GM19395 (cell line): ENCODE data around the gene SEC62.
A peak's percentile ranks its signal among the peaks of the same experiment; 100 is the strongest.

Source experiments
- ATAC-seq: cut with Tn5 transposase; IDR thresholded peaks from one replicate; pipeline ENCODE4 v1.9.1; 2021; ENCODE audit warnings: mild to moderate bottlenecking, moderate library complexity; ENCODE audit not compliant: unreplicated experiment

SEC62 gene, protein sequence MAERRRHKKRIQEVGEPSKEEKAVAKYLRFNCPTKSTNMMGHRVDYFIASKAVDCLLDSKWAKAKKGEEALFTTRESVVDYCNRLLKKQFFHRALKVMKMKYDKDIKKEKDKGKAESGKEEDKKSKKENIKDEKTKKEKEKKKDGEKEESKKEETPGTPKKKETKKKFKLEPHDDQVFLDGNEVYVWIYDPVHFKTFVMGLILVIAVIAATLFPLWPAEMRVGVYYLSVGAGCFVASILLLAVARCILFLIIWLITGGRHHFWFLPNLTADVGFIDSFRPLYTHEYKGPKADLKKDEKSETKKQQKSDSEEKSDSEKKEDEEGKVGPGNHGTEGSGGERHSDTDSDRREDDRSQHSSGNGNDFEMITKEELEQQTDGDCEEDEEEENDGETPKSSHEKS

DNA sequence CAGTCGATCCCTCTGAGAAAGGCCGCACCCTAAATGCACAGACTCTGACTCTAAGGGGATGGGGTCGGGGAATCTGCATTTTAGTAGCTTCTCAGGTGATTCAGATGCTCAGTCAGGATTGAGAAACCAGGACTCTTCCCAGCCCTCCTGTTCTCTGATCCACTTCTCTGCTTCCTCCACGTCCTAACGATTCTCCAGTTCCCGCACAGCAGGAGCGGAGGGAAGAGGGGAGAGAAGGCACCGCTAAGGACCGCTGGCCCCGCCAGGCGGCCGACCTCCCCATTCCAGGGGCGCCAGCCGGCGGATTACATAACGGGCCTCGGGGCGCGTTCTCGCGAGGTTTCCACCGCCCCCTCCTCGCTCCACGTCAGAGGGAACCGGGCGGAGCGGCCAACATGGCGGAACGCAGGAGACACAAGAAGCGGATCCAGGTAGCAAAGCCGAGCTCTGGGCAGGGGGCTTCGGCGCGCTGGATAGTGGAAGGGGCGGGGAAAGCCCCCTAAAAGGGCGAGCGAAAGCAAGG lies at the start of gene SEC62:
Gene SEC62, plus strand, starts transcription at position 380 of the 523 bp plus-strand sequence. Its CDS starts 16 bp downstream, at position 396.
- ATAC-seq, result peak; percentile 88

DNA sequence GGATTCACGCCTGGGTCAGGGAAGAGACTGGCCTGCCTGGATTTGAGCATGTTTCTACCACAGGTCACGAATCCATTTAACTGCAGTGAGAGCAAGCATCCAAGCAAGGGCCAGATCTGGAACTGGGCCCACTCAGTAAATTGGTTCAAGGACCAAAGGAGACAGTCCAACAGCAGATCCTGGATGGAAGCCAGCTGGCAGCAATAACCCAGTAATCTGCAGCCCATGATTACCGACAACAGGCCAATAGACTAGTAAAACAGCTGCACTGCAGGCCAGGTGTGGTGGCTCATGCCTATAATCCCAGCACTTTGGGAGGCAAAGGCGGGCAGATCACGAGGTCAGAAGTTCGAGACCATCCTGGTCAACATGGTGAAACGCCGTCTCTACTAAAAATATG lies 43.4 kb upstream of the SEC62 start:
- ATAC-seq, result no peak

DNA sequence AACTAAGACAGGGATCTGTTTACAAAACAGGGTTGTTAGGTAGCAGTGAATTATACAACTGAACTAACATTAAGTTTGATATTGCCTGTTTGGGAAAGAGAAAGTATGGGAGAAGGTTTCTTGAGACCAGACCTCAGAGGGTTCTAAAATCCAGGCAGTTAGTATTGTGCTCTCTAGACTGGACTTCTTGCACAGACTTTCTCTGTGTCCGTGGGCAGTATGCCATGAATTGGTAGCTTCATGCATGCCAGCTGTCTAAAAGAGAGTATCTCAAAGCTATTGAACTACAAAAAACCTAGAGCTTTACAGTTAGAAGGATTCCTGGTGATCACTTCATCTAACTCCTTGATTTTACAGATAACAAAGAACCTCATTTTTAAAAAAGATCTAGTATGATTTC lies 42.8 kb upstream of the SEC62 start:
- ATAC-seq, result no peak

DNA sequence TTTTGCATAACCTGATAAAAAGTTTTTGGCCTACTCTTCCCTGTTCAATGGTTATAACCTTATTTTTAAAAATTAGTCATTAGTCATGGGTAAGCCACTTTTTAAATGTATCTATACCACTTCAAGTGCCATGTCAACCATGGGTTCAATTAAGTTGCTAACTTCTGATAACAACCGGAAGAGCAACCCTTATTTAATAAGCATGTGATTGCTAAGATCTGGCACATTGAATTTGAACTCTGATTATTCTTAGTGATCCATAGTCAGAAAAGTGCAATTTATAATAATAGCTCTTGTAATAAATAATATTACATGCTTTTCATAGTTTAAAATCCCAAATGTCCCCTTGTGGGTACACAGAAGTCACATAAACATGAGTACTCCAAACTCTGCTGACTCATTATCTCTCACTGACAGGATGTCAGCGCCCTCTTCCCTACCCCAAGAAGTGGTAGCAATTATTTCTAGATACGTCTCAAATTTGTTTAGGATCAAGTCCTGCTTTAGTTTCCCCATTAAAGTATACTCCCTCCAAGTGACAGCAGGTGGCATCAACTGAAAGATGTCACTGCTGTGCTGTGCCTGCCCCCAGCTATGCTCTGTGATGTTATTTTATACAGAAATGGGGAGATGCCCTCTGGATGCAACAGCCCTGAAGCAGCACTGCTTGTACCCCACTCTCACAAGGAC lies 36.6 kb upstream of the SEC62 start:
- no peak for ATAC-seq

DNA sequence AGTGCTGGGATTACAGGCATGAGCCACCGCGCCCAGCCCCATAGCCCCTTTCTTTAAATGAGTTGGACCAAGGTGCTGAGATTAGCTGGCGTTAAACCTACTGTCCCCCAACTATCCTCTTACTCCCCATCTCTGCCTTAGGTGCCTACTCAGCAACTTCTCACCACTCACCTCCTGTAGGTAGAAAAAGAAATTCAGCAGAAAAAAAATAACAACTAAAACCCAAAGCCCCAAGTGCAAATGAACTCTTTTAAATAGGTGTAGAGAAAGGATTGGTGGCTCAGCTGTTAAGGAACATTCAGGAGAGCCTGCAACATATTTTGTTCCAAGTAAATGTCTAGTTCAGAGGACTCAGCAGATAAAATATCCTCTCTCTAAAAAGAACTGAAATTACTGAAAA lies 35.8 kb upstream of the SEC62 start:
- no peak for ATAC-seq

DNA sequence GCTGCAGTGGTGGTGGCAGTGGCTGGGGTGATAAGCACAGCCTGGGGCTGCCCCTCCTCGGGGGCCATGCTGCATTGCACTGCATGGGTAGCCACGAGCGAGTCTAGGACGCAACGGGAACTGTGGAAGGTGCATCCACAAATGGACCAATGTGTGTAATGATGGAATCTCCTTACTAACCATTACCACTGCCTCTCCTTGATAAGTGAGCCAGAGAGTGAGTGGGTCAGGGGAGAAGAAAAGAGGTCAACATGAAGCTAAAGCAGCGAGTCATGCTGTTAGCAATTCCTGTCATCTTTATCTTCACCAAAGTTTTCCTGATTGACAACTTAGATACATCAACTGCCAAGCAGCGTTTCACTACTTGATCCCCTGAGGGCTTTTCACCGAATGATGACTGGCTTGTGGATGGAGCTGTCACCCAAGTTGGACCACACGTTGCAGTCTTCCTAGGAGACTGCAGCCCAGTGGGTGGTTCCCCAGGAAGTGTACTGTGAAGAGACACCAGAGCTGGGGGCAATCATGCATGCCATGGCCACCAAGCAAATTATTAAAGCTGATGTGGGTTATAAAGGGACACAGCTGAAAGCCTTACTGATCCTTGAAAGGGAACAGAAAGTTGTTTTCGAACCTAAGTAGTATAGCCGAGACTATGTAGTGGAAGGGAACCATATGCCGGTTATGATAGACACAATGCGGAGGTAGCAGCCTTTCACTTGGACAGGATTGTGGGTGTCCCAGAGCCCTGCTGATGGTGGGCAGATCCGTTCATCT lies 34.7 kb upstream of the SEC62 start:
- ATAC-seq, result peak; percentile 97

DNA sequence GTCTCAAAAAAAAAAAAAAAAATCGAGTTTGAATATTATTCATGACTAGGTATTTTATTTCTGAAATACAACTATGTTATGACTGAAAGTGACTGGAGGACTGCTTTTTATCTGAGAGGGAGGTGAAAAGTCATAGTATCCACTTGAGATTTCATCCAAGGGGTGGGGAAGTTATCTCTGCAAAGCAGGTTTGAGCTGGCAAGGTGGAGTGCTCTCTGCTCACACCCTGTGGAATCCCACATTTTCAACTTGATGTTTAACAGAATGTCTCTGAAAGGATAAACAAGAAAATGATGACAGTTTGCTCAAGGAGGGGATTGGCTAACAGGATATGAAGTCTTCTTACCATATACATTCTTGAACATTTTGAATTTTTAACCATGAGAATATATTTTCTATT lies 27.3 kb upstream of the SEC62 start:
- no peak for ATAC-seq

DNA sequence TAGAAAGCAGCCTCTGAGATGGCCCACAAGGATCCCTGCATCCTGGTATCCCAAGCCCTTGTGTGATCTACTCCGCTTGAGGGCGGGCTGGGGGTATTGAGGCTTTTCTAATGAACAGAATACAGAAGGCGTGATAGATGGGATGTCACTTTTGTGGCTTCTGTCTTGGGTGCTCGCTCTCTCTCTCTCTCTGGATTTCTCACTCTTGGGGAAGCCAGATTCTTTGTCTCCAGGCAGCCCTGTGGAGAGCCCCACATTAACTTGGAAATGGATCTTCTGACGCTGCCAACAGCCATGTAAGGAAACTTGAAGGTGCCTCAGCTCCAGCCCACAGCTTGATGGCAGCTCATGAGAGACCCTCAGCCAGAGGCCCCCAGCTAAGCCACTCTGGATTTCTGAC lies 26.9 kb upstream of the SEC62 start:
- ATAC-seq, result no peak

DNA sequence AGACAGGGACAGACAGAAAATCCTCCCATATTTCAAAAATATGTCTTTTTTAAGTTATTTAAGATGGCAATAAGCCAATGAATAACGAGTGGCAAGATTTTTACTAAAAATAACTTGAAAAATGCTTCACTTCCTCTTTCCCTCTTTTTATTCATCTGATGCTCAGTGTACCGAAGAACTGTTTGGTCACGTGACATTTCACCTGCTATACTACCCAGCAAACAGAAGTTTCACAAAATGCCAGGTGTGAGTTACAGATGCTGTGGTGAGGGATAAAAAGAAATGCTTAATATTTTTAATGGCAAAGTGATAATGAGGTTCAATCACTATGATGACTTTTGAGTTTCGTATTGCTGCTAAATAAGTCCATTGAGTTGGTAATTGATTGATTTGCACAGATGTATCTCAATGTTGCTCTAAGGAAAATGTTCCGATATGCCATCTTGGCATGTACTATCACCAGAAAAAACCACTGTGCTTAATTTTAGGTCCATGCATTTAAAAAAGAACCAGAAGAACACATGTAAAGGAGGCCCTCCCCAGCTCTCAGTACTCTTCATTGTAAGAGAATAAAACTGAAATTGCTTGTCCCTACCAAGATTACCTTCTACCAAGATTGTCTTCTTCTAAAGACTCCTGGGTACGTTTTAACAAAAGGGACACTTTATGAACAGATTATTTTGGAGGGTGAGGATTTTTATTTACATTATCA lies 26.0 kb upstream of the SEC62 start:
- peak; percentile 84 for ATAC-seq

DNA sequence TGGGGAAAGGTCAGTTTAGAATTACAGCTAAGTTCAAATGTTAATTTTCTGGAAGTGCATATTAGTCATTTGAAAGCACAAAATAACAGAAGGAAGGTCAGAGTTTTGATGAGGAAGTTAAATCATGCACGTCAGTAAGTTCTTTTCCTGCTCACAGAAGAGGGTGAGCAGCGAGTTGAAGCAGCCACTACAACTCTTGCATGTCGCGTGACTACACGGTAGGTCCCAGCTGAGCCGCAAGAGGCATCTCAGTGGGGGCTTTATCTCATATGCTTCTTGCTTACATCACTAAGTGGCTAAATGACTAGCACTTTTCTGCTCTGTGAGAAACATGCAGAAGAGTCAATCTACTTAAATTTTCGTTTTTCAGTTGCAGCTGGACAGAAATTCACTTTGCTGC lies 21.3 kb upstream of the SEC62 start:
- peak; percentile 81 for ATAC-seq

DNA sequence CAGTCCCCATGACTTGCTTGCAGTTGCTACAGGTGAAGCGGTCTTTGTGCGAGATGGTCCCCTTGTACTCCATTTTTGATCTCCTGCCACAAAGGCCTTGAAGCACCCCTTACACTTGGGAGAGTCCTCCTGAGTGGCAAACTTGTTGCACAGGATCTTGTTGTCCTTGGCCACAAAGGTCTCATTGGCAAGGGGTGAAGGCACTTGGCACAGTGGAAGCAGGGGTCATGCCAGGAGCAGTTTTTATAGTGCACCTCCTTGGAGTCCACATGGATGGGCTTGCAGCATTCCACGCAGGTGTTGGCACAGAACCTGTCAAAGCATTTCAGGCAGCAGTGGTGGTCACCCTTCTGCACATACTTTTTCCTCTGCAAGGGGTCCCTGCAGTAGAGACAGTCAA lies 20.3 kb upstream of the SEC62 start:
- no peak for ATAC-seq

DNA sequence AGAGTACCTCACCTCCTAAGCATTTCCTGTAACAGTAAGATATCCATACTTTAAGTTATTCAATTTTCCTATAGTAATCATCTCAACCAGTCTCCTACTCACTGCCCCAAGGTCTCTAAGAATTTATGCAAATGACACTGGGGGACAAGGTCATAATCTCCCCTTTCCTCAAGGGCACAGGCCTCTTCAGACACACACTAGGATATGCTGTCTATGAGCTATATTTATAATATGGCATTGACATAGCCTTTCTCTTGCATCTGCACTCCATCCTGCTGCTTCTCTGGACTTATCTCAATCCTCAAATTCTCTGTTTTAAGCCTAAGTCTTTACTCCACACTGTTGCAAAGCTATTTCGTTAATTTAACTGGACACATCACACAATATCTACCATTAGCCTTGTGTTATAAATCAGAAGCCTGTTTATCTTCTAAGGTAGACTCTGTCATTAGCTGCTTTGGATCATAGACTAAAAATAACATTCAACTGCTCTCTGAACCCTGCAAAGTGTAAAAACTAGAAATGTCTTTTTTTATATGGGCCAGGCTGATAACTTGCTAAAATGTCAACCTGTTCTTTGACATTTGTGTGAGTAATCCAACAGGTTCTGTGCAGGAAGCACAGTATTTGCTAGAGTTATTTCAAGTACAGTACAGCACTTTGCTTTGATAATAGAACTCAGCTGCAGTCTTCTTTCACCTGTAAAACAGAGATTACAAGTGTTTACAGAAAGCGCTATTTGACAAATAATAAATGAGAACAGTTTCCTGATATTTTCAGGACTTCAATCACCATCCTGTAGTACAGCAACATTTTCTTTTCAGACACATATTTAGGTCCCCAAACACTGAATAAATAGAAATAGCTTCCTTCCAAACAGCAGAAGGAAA lies 17.8 kb upstream of the SEC62 start:
- ATAC-seq, result no peak

DNA sequence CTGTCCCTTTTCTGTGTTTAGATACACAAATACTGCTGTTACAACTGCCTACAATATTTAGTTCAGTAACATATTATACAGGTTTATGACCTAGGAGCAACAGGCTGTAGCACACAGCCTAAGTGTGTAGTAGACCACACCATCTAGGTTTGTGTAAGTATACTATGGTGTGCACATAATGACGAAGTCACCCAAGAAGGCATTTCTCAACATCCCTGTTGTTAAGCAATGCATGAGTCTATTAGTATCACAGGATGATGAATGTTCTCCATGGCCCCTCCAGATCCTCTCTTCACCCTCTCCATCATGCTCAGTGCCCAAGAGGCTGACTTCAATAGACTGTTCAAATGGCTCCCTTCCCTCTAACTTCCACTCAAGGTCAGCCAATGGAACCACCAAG lies 14.6 kb upstream of the SEC62 start:
- ATAC-seq, result no peak

DNA sequence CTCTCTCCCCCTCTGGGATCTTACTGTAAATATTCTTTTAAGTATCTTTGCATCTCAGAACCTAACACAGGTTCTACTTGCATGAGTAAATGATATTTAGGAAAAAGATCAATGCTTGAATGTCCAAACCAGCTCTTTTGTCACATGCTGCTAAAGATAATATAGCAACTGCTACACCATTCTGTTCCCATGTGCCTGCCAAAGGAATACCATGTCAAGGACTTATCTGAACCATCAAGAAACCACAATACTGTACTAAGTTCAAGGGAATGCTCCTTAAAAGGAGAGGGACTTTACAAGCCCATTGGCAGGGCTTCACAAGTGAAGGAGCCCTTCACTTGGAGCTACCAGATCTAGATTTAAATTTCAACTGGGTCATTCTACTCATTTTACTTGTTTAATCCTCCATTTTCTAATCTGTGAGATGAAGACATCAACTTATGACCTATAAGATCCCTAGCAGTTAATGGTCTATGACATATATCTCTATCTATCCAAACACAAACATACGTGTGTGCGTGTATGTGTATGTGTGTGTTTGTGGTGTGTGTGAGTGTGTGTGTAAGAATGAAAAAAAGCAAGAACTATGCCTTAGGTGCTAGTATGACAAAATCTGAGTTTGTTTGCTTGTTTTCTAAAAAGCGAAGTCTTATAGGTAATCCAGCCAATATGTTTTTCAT lies 13.0 kb upstream of the SEC62 start:
- ATAC-seq, result peak; percentile 35

DNA sequence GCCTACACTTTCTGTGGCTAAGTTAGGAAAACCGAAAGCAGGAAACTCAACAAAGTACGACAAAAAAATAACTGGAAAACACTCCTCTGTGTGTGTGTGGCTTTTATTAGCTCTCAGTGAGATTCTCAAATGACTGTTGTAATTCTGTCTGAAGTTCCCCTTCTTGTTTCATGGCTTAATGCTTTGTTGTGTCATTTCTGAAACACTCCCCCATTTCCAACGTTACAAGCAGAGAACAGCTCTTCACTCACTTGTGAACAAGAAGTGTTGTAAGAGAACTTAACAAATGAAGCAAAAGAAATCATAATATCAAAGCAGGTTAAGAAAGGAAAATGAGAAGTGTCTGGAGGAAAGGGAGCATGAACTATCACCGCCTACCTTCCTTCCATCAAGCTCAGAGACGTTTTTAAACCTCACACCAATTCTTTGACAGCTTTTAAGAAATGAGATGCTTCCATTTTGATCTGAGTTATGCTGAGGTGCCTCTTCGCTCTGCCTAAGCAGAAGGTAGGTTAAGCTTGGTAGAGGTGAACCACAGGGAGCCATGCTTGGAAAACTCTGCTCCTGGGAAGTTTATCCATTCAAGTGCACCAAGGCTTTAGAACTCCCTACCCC lies 12.4 kb upstream of the SEC62 start:
- peak; percentile 88 for ATAC-seq

DNA sequence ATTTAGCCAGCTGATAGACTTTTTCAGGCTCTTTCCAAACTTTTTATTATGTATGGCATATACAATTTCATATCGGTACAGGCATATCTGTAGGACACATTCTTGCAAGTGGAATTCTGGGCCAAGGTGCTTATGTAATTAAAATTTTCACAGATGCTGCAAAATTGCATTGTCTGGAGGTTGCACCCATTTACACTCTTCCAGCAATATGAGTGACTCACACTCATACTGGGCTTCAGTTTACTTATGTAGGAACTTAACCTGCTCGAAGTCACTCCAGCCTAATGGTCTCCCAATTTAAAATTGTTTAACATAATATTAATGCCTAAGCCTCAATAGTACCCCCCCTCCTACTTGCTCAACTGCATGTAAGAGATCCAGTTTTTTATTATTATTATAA lies 11.2 kb upstream of the SEC62 start:
- no peak for ATAC-seq

DNA sequence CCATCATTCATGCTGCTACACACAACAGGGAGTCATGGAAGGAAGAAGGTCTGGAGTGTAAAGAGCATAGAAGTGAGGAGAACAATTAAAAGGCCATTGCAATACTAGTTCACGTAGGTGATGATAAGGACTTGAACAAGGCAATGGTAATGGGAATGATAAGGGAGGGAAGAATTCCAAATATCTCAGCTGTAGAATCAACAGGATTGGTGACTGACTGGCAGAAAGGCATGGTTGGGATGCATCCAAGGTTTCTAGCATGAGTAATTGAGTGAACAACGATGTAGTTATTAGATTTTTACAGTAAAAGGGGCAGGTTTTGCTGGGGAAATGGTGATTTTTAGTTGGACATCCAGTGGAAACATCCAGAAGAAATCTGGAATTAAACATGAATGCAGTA lies 2.4 kb upstream of the SEC62 start:
- ATAC-seq, result no peak

DNA sequence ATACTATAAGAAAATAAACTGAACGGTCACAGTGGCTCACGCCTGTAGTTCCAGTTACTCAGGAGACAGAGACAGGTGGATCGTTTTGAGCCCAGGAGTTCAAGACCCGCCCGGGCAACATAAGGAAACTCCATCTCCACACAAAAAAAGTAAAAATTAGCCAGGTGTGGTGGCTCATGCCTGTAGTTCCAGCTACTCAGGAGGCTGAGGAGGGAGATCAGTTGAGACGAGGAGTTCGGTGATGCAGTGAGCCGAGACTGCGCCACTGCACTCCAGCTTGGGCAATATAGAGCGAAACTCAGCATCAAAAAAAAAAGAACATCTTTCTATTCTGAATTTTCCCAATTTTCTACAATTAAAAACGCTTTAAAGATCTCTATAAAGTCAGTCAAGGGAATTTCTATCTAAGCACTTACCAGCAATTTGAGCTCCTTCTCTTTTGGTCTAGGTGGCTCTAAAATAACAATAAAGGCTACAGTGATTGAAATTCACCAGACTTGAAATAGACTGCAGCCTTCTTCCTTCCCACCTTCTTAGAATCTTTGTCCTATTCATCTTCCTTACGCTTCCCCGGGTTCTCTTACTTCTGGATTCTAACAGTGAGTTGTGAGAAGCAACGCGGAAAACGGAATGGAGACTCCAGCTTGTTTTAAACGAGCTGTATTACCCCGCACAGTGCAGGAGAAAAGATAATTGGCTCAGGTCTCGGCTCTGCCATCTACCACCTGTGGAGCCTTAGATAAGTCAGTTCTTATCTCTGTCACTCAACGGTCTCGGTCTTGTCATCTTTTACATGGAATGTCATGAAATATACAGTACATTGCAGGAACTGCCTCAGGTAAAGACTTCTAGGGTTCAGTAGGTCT lies 812 bp upstream of the SEC62 start:
- peak; percentile 30 for ATAC-seq
